DND-41 (cell line): ENCODE results near the gene MLYCD.

Source experiments
- ATAC-seq: fragments of 200-7000 bp; cut with Tn5 transposase; 3 replicates; pipeline ENCODE4 v1.9.1; 2021; ENCODE audit warnings: low read depth; ENCODE audit not compliant: insufficient read depth
- DNase-seq: peaks from one replicate; pipeline ENCODE4 v3.0.0-alpha.2; 2020
- H2AFZ ChIP-seq: 2 replicates; pipeline ENCODE4 v1.6.0; 2012; ENCODE audit warnings: low read depth, low read length
- H3K27ac ChIP-seq: 2 replicates; pipeline ENCODE4 v1.5.1; 2012; ENCODE audit warnings: low read length, inconsistent platforms
- H3K27me3 ChIP-seq: fragments of 200-600 bp; sonication (generic); 2 replicates; pipeline ENCODE4 v1.6.0; 2012; ENCODE audit warnings: low read length, mild to moderate bottlenecking, inconsistent platforms; ENCODE audit not compliant: insufficient read depth, poor library complexity
- H3K36me3 ChIP-seq: 2 replicates; pipeline ENCODE4 v1.5.1; 2012; ENCODE audit warnings: low read length, inconsistent platforms; ENCODE audit not compliant: insufficient read depth
- H3K4me1 ChIP-seq: 2 replicates; pipeline ENCODE4 v1.5.1; 2012; ENCODE audit warnings: mild to moderate bottlenecking, low read length; ENCODE audit not compliant: insufficient read depth
- H3K4me2 ChIP-seq: 2 replicates; pipeline ENCODE4 v1.6.0; 2012; ENCODE audit warnings: mild to moderate bottlenecking, moderate library complexity, low read length, inconsistent platforms; ENCODE audit not compliant: insufficient read depth
- H3K4me3 ChIP-seq, 2 experiments: fragments of 200-600 bp in 1 of 2; shearing (Covaris generic) in 1 of 2; 2 replicates each; pipeline ENCODE4 v1.5.1; 2012 to 2016; ENCODE audit warnings: inconsistent platforms in 2 of 2, low read length in 2 of 2, mild to moderate bottlenecking in 2 of 2, low read depth in 1 of 2, moderate library complexity in 1 of 2
- H3K79me2 ChIP-seq: 2 replicates; pipeline ENCODE4 v1.6.0; 2012; ENCODE audit warnings: low read length, inconsistent platforms; ENCODE audit not compliant: insufficient read depth
- H3K9ac ChIP-seq: 2 replicates; pipeline ENCODE4 v1.6.0; 2012; ENCODE audit warnings: low read depth, mild to moderate bottlenecking, inconsistent platforms, low read length, moderate library complexity
- H3K9me3 ChIP-seq: 2 replicates; pipeline ENCODE4 v1.5.1; 2012; ENCODE audit warnings: low read length, moderate library complexity, mild to moderate bottlenecking, inconsistent platforms; ENCODE audit not compliant: insufficient read depth, severe bottlenecking
- H4K20me1 ChIP-seq: 2 replicates; pipeline ENCODE4 v1.6.0; 2012; ENCODE audit warnings: low read length; ENCODE audit not compliant: insufficient read depth
- EZH2 ChIP-seq: IDR thresholded peaks from 3 replicates; pipeline ENCODE4 v1.6.1; 2012; ENCODE audit warnings: borderline replicate concordance, low read depth, mild to moderate bottlenecking, moderate library complexity, low read length, inconsistent platforms; ENCODE audit not compliant: severe bottlenecking
- TF ChIP-seq, protein P1 (sequence below): IDR thresholded peaks from 2 replicates; pipeline ENCODE4 v1.5.1; 2012; ENCODE audit warnings: borderline replicate concordance, low read length, moderate library complexity, mild to moderate bottlenecking; ENCODE audit not compliant: poor library complexity, severe bottlenecking; ENCODE audit errors: extremely low read depth

Gene MLYCD

DNA sequence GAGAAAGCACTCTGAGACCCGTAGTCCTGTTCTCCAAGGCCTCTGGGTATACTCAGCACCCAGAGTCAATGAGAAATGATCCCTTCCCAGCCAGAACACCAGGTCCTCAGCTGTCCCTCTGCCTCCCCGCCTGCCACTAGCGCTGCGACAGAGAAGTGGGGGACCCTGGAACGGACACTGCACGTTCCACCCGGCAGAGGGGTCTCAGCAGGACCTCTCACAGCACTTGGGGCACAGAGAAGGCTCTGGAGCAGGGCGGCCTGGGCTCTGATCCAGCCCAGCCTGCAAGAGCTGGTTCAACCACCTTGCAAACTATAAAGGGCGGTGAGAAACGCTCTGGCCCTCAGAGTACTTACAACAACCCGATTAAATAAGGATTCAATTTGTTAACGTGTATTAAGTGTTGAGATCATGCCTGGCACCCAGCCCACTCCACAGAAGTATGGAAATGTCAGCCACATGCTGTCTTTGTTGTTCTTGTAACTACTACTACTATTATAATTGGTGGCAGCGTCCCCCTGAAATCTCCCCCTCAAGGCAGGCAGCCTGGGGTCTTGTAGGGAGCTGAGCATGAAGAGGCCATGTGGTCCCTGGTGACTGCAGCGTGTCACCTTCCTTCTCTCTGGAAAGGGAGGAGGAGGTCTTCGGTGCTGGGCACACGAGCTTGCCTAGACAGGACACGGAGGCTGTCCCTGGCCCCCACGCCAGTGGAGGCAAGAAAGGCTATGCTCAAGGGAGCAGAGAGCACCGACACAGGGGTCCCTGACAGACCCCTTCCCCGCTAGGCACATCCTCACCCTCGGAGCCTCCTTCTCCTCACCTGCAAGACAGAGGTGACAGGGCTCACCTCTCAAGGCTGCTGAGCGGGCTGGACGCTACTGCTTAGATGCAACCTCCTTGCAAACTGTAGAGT, 56.6 kb downstream of the MLYCD start:
- Histone ChIP-seq H3K9ac (no peak overlapping the region), H2AFZ (no peak overlapping the region), H4K20me1 (no peaks in the 10 kb centered on the region), H3K27ac (no peak overlapping the region), H3K4me3 (no peak overlapping the region), H3K9me3 (no peaks in the 10 kb centered on the region), H3K36me3 (no peaks in the 10 kb centered on the region), H3K27me3 (peaks cover 7% of the 10 kb centered on the region), H3K79me2 (no peaks in the 10 kb centered on the region), H3K4me2 (no peak overlapping the region), H3K4me1 (peaks cover 11% of the 10 kb centered on the region)
- no peak for TF ChIP-seq EZH2
- TF ChIP-seq, protein P1, sequence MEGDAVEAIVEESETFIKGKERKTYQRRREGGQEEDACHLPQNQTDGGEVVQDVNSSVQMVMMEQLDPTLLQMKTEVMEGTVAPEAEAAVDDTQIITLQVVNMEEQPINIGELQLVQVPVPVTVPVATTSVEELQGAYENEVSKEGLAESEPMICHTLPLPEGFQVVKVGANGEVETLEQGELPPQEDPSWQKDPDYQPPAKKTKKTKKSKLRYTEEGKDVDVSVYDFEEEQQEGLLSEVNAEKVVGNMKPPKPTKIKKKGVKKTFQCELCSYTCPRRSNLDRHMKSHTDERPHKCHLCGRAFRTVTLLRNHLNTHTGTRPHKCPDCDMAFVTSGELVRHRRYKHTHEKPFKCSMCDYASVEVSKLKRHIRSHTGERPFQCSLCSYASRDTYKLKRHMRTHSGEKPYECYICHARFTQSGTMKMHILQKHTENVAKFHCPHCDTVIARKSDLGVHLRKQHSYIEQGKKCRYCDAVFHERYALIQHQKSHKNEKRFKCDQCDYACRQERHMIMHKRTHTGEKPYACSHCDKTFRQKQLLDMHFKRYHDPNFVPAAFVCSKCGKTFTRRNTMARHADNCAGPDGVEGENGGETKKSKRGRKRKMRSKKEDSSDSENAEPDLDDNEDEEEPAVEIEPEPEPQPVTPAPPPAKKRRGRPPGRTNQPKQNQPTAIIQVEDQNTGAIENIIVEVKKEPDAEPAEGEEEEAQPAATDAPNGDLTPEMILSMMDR: no peak
- no peak for DNase-seq
- no peak for ATAC-seq

DNA sequence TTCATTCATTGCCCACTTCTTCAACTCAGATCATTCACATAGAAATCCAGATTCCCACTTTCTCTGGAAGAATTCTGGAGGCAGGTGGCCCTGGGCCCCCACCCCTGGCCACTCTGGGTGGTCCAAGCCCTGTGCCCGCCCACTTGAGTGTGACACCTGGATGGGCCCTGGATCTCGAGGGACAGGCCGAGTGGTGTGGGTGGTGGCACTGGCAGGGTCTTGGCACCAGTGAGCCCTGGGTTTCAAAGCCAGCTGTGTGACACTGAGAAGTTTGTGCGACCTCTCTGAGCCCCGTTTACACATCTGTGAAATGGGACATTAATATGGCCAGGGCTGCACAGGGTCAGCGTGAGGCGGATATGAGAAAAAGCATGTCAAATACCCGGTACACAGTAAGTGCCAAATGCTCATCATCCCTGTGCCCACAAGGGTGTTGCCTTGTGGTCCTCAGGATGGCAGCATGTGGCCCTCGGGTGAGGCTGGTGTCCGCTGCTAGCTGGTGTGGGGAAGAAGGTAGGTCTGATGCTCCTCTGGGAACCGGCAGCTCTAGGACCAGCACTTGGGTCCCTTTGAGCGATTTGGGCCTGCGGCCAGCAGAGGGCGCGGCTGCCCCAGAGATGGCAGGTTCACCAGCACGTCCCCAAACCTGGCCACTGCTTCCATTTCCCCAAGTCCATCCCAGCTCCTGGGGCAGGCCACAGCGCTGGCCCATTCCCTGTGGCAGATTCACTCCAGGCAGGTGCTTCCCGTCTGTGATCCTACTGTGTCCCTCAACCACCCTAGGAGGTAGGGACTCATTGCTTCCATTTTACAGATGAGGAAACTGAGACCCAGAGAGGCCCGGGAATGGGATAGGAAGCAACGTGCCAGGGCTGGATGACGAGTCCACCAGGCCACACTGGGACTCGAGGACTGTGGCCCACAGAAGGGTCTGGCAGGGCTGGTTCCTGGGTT, 57.7 kb downstream of the MLYCD start:
- TF ChIP-seq, protein P1: peak; percentile 94
- TF ChIP-seq EZH2: no peak
- Histone ChIP-seq H3K27ac (no peak overlapping the region), H3K27me3 (peaks cover 7% of the 10 kb centered on the region), H3K9ac (no peak overlapping the region), H3K79me2 (no peaks in the 10 kb centered on the region), H3K9me3 (no peaks in the 10 kb centered on the region), H2AFZ (0 out of 2 replicates have a peak overlapping the region, but pooled peaks have one; percentile 34), H3K4me3 (no peak overlapping the region), H3K4me1 (peaks cover 11% of the 10 kb centered on the region), H3K36me3 (no peaks in the 10 kb centered on the region), H4K20me1 (no peaks in the 10 kb centered on the region), H3K4me2 (no peak overlapping the region)
- DNase-seq (peak; percentile 78), ATAC-seq (peak; percentile 78)

DNA sequence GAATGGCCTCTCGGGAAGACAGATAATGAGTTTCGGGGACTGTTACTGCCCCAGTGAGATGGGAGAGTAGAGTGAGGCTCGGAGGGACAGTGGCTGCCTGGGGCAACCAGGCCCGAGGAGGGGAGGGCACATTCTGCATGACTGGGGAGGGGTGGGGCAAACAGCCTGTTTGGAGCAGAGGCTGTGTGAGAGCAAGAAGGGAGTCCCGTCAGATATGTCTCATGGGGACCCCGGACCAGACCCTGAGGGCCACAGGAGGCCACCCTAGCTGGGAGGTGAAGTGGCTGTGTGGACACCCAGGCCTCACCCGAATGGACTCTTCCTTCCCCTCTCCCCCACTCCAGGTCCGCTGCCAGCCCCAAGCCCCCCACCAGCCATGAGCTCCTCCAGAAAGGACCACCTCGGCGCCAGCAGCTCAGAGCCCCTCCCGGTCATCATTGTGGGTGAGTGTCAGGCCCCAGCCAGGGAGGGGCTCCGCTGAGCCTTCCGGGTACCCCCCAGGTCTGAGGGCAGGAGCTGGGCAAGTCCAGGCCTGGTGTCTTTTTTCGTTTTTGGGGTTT, 58.5 kb downstream of the MLYCD start:
- DNase-seq (no peak), ATAC-seq (no peak)
- Histone ChIP-seq H3K36me3 (no peaks in the 10 kb centered on the region), H2AFZ (0 out of 2 replicates have a peak overlapping the region, but pooled peaks have one; percentile 34), H3K4me2 (no peak overlapping the region), H4K20me1 (no peaks in the 10 kb centered on the region), H3K4me3 (no peak overlapping the region), H3K27me3 (peaks cover 7% of the 10 kb centered on the region), H3K9ac (no peak overlapping the region), H3K79me2 (no peaks in the 10 kb centered on the region), H3K4me1 (peaks cover 11% of the 10 kb centered on the region), H3K9me3 (no peaks in the 10 kb centered on the region), H3K27ac (no peak overlapping the region)
- TF ChIP-seq EZH2: no peak
- TF ChIP-seq, protein P1: no peak
